ENCODE measurements around the gene DPP6.

The DPP6 gene

DNA sequence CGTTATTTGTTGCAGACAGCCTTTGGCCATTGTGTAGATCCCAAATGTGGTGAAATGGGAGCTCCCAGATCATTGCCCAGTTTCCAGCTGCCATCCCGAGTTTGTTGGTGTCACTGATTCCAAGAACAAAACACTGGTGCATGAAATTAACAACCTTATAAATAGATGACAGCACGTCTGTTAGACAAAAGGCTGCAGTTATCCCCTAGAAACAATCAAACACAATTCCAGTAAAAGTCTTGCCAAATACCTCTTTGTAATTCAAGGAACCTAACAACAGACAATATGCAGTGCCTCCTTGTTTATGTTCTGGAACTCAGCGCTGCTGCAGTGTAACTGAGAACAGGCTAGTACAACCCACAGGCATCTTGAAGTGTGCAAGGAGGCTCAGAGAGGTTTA lies 546.2 kb downstream of the DPP6 start:
- no peak for DNase-seq (ENCODE audit: extremely low read depth, insufficient read length)

DNA sequence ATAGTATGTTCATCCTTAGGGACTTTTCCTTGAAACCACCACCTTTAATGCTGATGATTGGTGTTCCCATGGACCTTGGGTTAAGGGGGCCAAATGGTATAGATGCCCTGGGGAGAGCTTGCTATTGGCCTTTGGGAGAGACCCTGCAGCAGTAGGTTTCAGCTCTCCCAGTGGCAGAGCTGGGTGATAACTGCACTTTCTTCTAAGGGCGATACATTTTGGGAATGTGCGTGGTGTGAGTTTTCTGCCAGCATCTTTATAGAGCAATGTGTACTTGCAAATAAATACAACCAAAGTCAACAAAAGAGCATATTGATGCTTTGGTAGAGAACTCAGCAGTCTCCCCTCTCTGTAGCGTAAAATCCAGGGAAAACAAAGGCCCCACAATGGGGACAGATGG lies 546.7 kb downstream of the DPP6 start:
- H3K36me3 ChIP-seq (ENCODE audit: control insufficient read depth, insufficient read depth, low read length) = no peaks in the 10 kb centered on the region
- H3K4me3 ChIP-seq (replicated peaks; ENCODE audit: low read depth, low read length) = no peak overlapping the region
- TF ChIP-seq, protein P1, sequence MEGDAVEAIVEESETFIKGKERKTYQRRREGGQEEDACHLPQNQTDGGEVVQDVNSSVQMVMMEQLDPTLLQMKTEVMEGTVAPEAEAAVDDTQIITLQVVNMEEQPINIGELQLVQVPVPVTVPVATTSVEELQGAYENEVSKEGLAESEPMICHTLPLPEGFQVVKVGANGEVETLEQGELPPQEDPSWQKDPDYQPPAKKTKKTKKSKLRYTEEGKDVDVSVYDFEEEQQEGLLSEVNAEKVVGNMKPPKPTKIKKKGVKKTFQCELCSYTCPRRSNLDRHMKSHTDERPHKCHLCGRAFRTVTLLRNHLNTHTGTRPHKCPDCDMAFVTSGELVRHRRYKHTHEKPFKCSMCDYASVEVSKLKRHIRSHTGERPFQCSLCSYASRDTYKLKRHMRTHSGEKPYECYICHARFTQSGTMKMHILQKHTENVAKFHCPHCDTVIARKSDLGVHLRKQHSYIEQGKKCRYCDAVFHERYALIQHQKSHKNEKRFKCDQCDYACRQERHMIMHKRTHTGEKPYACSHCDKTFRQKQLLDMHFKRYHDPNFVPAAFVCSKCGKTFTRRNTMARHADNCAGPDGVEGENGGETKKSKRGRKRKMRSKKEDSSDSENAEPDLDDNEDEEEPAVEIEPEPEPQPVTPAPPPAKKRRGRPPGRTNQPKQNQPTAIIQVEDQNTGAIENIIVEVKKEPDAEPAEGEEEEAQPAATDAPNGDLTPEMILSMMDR (IDR thresholded peaks at IDR 0.05; ENCODE audit: insufficient read depth, low read length, poor library complexity, severe bottlenecking) = no peak
- no peak for DNase-seq (ENCODE audit: extremely low read depth, insufficient read length)
- H3K27me3 ChIP-seq (replicated peaks; ENCODE audit: control insufficient read depth, insufficient read depth, low read length) = no peaks in the 10 kb centered on the region

More for the DNA sequence above, 546.2 kb downstream of the DPP6 start:
- TF ChIP-seq, protein P1 (IDR thresholded peaks at IDR 0.05; ENCODE audit: insufficient read depth, low read length, poor library complexity, severe bottlenecking) = no peak
- no peaks in the 10 kb centered on the region for H3K36me3 ChIP-seq (ENCODE audit: control insufficient read depth, insufficient read depth, low read length)
- H3K27me3 ChIP-seq (replicated peaks; ENCODE audit: control insufficient read depth, insufficient read depth, low read length) = no peaks in the 10 kb centered on the region
- no peak overlapping the region for H3K4me3 ChIP-seq (replicated peaks; ENCODE audit: low read depth, low read length)

DNA sequence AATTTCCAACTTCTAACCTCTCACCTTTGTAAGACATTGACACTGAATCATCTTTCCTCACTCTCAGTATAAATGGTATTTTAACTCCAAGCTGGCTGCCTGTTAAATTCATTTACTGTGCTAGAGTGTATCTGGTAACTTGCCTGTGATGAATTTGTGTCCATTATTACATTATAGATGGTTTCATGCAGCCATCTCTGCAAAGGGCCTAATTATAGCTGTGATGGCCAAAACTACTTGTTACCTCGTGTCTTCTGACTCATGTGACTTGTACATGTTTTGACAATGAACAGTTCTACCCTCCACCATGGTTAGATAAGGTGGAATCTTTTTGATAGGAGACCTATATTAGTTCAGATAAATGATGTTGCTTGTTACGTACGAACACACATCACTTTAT lies 558.7 kb downstream of the DPP6 start:
- Histone ChIP-seq H3K36me3 (ENCODE audit: control insufficient read depth, insufficient read depth, low read length) (no peaks in the 10 kb centered on the region), H3K27me3 (replicated peaks; ENCODE audit: control insufficient read depth, insufficient read depth, low read length) (no peaks in the 10 kb centered on the region), H3K4me3 (replicated peaks; ENCODE audit: low read depth, low read length) (no peak overlapping the region)
- DNase-seq (ENCODE audit: extremely low read depth, insufficient read length) = no peak
- TF ChIP-seq, protein P1 (IDR thresholded peaks at IDR 0.05; ENCODE audit: insufficient read depth, low read length, poor library complexity, severe bottlenecking) = no peak

DNA sequence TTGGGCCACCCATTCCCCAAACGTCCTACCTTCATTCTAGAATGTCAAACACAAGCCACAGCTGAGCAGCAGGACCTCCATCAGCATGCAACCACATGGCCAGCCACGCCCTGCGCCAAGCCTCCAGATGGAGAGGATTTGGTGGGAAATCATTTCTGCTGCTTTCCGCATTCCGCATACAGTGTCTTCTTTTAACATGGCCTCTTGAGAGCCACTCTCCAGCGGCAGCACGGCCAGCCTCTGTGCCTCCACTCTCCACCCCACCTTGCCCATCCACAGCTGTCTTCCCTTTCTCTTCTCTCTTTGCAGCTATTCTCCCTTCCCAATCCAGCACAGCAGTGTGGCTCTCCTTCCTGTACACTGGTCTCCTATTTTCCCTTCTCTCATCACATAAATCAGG lies 561.6 kb downstream of the DPP6 start:
- H3K27me3 ChIP-seq (replicated peaks; ENCODE audit: control insufficient read depth, insufficient read depth, low read length) = no peaks in the 10 kb centered on the region
- no peak for DNase-seq (ENCODE audit: extremely low read depth, insufficient read length)
- TF ChIP-seq, protein P1 (IDR thresholded peaks at IDR 0.05; ENCODE audit: insufficient read depth, low read length, poor library complexity, severe bottlenecking) = no peak
- H3K36me3 ChIP-seq (ENCODE audit: control insufficient read depth, insufficient read depth, low read length) = no peaks in the 10 kb centered on the region
- no peak overlapping the region for H3K4me3 ChIP-seq (replicated peaks; ENCODE audit: low read depth, low read length)

DNA sequence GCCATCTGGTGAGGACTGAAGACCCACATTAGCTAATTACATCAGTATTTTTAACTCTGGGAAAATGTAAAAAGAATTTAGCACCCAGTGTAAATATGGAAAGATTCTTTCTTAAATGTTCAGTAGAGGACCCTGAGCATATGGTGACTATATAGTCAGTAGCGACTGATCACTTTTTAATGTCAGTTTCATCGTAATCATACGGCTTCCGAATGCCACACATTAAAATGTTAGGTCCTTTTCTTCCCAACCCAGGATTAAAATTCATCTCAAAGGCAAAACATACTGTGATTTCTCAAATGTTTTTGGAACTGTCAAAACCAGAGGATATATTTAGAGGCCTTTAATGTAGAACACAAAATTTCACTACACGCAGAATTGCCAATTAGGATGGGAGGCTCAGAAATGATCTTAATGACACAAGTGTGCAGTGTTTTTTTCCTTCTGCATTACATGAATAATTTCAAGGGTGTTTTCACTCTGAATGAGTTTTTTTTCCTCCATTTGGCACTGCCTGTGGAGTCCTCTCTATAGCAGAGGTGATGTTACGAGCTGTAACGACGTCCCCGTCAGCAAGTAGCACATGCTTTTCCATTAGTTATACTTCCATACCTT lies 568.0 kb downstream of the DPP6 start:
- DNase-seq (ENCODE audit: extremely low read depth, insufficient read length) = no peak
- Histone ChIP-seq H3K27me3 (replicated peaks; ENCODE audit: control insufficient read depth, insufficient read depth, low read length) (no peaks in the 10 kb centered on the region), H3K36me3 (ENCODE audit: control insufficient read depth, insufficient read depth, low read length) (no peaks in the 10 kb centered on the region), H3K4me3 (replicated peaks; ENCODE audit: low read depth, low read length) (no peak overlapping the region)
- TF ChIP-seq, protein P1 (IDR thresholded peaks at IDR 0.05; ENCODE audit: insufficient read depth, low read length, poor library complexity, severe bottlenecking) = no peak

DNA sequence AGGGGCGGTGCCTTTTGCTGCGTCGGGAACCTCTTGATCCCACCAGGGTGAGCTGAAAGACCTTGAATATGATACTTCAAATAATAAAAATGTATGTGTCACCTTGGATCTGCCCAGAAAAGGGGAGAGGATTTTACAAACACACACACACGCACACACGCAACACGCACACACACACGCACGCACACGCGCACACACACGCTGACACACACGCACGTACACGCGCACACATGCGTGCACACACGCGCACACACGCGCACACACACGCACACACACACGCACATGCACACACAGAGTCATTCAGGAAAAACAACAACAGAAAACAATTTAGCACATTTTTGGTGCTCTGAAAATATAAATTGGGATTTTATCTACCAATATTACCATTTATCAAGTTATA lies 571.2 kb downstream of the DPP6 start:
- no peaks in the 10 kb centered on the region for H3K27me3 ChIP-seq (replicated peaks; ENCODE audit: control insufficient read depth, insufficient read depth, low read length)
- H3K4me3 ChIP-seq (replicated peaks; ENCODE audit: low read depth, low read length) = no peak overlapping the region
- no peak for DNase-seq (ENCODE audit: extremely low read depth, insufficient read length)
- TF ChIP-seq, protein P1 (IDR thresholded peaks at IDR 0.05; ENCODE audit: insufficient read depth, low read length, poor library complexity, severe bottlenecking) = no peak
- no peaks in the 10 kb centered on the region for H3K36me3 ChIP-seq (ENCODE audit: control insufficient read depth, insufficient read depth, low read length)

Data from GM06990 (cell line).